VCaP (cell line): ENCODE results near the gene GNA12.
"Not testable (repeated sequence)": the region's sequence is repeated elsewhere in the genome, so short reads cannot be mapped to it uniquely, and the experiment has no call there.

Experiments
- H3K27ac ChIP-seq: fragments of 450-650 bp; 2 replicates; pipeline ENCODE4 v1.5.1; 2017
- TF ChIP-seq, protein P1 (sequence below): fragments of 450-650 bp; conservative IDR thresholded peaks from 2 replicates; pipeline ENCODE4 v1.5.1; 2017; ENCODE audit warnings: mild to moderate bottlenecking, moderate library complexity

The GNA12 gene

DNA sequence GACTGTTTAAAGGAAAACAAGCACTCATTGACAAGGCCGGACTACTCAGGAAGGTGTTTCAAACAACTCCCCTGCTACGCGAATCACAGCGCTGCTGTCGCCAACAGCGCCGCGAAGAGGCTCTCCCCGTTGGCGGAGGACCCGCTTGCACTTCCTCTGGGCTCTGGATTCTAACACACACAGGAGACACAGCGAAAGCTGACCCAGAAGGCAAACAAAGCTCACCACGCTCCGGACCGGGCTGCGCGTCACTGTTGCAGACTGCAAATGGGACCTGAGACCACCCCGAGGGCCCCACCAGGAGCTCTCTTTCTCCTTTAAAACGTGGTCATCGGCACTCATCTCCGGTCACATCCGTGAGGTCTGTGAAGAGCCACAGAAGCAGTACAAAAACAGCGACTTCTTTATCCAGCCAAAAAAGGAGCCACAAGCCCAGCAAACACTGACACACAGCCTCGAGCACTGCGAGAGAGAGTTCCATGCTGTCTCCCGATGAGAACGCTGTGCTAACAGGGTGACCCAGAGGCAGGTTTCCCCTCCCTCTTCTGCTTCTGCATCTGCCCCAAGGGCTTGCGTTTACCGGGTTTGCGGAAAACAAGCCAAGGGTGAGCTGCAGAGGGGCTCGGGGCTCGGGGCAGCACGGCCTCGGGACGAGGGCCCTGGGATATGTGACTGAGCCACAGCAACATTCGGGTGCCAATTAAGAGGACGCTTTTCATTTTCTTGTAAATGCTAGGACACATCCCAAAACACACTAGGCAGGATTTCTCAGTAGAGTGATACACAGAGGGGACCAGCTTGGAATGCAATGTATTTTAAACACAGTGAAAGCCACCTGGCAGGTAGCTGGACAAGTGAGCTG, 114.8 kb downstream of the GNA12 start:
- no peak overlapping the region for H3K27ac ChIP-seq
- TF ChIP-seq, protein P1, sequence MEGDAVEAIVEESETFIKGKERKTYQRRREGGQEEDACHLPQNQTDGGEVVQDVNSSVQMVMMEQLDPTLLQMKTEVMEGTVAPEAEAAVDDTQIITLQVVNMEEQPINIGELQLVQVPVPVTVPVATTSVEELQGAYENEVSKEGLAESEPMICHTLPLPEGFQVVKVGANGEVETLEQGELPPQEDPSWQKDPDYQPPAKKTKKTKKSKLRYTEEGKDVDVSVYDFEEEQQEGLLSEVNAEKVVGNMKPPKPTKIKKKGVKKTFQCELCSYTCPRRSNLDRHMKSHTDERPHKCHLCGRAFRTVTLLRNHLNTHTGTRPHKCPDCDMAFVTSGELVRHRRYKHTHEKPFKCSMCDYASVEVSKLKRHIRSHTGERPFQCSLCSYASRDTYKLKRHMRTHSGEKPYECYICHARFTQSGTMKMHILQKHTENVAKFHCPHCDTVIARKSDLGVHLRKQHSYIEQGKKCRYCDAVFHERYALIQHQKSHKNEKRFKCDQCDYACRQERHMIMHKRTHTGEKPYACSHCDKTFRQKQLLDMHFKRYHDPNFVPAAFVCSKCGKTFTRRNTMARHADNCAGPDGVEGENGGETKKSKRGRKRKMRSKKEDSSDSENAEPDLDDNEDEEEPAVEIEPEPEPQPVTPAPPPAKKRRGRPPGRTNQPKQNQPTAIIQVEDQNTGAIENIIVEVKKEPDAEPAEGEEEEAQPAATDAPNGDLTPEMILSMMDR: no peak

DNA sequence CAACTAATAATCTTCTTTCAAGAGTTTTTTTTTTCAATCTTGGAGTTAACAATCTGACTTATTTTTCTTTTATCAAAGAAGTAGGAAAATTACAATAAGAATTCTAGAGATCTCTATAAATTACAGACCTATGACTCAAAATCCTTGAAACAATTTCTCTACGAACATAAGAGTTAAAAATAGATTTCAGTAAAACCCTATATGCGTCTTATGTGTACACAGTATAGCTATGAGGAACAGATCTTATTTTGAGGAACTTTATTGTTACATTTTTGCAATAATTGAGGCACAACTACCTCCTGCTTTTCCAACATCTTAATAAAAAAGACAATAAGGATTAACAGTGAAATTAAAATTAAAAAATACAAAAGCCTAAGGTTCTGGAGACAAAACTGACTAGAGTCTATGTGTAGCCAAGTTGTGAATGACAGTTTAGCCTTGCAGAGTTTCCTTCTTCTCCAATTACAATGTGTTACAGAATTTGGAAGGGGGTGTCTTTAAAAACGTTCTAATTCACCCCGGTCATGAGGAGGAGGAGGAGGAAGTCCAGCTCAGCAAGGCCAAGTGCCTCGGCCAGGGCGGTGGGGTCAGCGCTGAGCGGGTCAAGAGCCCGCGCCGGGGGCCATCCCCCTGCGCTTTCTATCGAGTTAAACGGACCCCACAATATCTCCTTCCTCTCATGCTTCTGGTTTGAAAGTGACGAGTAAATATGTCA, 115.6 kb downstream of the GNA12 start:
- TF ChIP-seq, protein P1: no peak

DNA sequence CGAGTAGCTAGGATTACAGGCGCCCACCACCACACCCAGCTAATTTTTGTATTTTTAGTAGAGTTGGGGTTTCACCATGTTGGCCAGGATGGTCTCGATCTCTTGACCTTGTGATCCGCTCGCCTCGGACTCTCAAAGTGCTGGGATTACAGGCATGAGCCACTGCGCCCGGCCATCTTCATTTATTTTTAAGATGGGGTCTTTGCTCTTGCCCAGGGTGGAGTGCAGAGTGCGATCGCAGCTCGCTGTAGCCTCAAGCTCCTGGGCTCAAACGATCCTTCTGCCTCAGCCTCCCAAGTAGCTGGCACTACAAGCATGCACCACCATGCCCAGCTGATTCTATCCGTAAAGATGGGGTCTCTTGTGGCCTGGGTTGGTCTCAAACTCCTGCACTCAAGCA, 116.9 kb downstream of the GNA12 start:
- not testable (repeated sequence) for H3K27ac ChIP-seq

More for the DNA sequence above, 115.6 kb downstream of the GNA12 start:
- H3K27ac ChIP-seq: no peak overlapping the region

DNA sequence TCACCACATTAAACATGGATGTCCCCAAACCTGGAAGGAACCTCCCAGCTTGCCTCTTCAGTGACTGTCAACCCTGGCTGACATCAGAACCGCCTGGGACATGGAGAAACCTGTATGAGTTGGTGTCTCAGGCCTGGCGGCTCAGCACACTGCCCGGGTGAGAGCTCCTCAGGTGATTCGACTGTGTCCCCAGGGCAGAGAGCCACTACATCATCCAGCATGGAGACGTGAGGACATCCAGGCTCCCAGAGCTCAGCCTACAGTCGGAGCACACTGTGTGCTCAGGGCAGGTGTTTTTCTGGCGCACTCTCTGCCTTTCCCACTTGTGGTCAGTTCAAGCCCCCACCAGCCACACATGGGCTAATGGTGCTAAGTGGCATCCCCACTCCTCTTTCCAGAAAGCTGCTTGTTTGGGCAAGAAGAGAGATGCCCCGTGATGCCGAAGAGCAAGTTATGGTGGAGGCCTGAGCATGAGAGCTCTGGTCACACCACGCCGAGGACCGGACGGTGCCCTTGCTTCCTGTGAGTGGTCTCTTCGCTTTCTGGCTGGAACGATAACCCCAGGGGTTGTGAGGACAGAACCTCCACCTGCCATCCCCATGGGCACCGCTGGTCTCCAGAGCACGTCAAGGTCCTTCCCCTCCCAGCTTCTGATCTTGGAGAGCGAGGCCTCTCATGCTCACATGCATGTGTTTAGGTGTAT, 117.6 kb downstream of the GNA12 start:
- H3K27ac ChIP-seq: no peak overlapping the region
- TF ChIP-seq, protein P1: no peak

DNA sequence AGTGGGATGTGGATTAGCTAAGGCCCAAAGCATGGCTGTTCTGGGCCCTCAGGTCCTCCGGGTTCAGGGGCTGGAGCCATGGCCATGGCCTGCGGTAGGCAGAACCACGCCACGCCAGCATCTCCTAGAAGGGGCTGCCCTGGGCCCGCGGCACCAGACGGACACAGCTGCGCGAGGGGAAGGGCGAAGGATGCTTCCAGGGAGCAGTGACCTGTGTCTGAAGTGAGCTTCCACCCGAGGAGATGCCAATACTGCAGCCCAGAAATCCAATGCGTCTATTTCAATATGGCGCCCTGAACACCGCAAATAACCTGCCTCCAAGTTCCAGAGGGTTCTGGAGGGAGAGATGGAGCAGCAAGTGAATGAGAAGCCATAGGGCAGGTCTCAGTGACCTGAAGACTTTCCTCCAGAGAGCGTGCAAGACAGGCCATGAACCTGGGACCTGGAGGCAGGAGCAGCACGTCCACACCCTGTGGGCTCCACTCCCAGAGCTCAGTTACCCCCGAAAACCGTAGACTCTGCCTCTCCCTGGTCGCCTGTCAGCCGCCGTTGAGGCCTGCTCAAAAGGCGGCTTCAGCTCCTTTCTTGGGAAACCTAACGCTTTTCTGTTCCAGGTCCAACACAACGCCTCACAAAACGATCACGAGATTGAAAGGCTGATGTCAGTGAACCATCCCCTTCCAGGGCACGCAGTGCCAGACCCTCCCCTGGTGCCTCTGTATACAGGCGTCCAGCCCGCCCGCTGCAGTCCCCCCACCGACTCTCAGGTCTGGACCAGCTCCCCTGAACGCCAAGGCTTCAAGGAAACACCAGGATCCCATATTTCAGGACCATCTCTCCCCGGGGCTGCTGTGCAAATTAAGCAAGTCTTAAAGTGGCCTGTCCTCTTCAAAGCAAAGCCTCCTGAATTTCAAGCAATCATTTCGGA, 118.7 kb downstream of the GNA12 start:
- TF ChIP-seq, protein P1: no peak
- H3K27ac ChIP-seq: no peak overlapping the region

DNA sequence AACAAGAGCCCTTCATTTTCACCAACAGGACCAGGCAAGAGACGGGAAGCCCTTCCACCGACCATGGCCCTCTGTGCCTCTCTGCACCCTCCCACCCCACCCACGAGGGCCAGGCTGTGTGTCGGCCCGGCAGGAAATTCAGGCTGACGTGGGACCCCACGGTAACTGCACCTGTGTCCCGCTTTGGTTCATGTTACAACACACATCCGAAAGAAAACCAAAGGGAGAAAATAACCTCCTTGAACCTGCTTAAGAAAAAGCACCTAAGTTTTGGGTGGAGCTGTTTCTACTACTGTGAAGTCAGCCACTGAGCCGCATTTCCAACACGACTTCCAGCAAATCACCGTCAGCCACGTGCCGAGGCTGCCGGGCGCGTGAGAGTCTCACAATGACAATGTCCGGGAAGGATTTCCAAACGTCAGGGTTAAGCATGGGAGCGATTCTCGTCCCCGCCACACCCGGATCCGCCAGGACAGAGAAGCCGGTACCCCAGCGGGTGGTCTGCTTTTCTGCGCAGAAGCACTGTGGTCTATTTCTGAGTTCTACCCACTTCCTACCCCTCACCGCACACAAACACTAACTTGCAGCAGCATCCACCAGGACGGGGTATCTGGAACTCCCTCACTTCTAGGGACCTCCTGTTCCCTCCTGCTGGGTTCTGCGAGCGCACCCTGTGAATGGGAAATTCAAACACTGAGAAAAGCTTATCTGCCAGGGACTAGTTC, 119.5 kb downstream of the GNA12 start:
- H3K27ac ChIP-seq: no peak overlapping the region
- TF ChIP-seq, protein P1: no peak

DNA sequence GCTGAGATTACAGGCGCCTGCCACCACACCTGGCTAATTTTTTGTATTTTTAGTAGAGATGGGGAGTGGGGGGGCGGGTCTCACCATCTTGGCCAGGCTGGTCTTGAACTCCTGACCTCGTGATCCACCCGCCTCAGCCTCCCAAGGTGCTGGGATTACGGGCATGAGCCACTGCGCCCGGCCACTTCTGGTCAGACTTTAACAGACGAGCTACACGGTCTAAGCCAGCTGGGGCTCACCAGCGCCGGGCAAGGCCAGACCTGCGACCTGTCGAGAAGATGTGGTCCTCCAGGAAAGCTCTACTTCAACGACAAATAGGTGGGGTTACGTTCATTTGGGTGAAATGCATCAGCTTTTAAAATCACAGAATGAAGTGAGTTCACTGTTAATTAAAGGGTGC, 120.1 kb downstream of the GNA12 start:
- H3K27ac ChIP-seq: not testable (repeated sequence)
